Measurements from ENCODE around the gene LRP1B.

The LRP1B gene

DNA sequence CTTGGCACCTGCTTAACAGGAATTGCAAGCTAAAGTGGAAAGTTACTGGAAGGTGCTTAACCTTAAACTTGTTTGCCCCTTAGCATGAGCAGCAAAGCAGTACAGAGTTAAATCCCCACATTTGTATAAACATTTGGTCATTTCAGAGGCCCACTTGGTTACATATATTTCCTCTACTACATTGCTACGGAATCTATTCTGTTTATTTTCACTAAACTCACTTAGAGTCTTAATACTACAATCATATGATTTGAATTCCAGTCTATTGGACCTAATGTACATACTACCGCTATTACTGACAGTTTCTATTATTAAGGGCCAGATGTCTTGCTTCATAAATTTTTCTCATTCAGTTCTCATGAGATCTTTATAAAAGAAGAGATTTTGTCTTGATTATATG, 1294.0 kb downstream of the LRP1B start:
- POLR2A ChIA-PET: no interaction called here
- DNase-seq (ENCODE audit: extremely low spot score): no peak
- CTCF ChIA-PET: no interaction called here
- TF ChIP-seq, protein P1, sequence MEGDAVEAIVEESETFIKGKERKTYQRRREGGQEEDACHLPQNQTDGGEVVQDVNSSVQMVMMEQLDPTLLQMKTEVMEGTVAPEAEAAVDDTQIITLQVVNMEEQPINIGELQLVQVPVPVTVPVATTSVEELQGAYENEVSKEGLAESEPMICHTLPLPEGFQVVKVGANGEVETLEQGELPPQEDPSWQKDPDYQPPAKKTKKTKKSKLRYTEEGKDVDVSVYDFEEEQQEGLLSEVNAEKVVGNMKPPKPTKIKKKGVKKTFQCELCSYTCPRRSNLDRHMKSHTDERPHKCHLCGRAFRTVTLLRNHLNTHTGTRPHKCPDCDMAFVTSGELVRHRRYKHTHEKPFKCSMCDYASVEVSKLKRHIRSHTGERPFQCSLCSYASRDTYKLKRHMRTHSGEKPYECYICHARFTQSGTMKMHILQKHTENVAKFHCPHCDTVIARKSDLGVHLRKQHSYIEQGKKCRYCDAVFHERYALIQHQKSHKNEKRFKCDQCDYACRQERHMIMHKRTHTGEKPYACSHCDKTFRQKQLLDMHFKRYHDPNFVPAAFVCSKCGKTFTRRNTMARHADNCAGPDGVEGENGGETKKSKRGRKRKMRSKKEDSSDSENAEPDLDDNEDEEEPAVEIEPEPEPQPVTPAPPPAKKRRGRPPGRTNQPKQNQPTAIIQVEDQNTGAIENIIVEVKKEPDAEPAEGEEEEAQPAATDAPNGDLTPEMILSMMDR (IDR thresholded peaks at IDR 0.05; ENCODE audit: control extremely low read depth, extremely low read depth, low read depth, missing control alignments): no peak

DNA sequence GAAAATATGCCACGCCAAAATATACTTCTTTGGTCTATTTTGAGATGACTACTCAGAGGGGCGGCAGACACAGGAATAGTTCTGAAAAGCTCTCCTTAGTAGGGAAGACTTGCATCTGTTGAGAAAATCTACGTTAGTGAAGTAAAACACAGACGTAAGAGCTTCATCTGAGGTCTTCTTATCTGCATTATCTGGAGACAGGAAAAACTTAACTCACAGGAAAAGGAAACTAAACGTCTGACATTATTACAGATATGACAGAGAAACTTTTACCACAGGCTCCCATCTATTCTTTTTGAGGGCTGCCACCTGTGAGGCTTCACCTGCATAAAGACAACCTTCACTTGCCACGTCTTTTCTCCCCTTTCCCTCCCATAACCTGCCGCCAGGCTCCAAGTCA, 1295.7 kb downstream of the LRP1B start:
- POLR2A ChIA-PET: no interaction called here
- CTCF ChIA-PET: interaction anchor here (1.4 kb wide), 1 partner anchor 9 kb away, joined by 4 read pairs; no protein-coding TSS in a partner anchor
- no peak for DNase-seq (ENCODE audit: extremely low spot score)

DNA sequence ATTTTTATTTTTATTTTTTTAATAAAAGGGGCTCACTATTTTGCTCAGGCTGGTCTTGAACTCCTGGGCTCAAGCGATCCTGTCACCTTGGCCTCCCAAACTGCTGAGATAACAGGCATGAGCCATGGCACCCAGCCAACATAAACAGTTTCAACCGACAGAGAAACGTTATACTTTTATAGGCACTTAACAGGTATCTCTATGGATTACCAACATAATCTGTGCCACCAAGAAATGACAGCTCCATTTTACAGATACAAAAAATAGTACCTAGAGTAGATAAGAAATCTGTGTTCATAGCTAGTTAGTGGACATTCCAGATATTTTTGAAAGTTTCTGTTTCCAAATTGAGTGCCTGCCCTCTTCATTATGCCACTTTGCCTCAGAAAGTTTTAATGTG, 1316.7 kb downstream of the LRP1B start:
- DNase-seq (ENCODE audit: extremely low spot score): no peak
- ChIA-PET POLR2A (no interaction called here), CTCF (interaction anchor here (0.8 to 1.5 kb wide), 3 partner anchors 10 to 50 kb away, joined by 3 to 4 read pairs (median 3); no protein-coding TSS in a partner anchor)
- TF ChIP-seq, protein P1 (IDR thresholded peaks at IDR 0.05; ENCODE audit: control extremely low read depth, extremely low read depth, low read depth, missing control alignments): no peak

More for the DNA sequence above, 1295.7 kb downstream of the LRP1B start:
- TF ChIP-seq, protein P1 (IDR thresholded peaks at IDR 0.05; ENCODE audit: control extremely low read depth, extremely low read depth, low read depth, missing control alignments): no peak

DNA sequence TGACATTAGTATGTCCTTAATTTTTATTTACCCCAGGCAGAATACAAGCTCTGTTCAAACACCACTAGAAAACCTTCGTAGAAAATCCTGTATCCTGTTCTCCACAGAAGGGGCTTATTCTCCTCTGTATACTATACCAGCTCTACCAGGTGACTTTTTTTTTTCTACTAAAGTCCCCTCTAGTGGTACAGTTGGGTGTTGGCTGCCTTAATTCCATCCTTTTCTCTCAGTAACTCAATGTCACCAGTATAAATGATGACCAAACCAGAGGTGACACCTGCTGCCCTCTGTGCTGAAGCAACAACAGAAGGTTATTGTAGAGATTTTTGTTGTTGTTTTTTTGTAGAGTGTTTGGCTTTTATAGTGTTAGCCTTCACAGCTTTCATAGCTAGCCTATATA, 1322.0 kb downstream of the LRP1B start:
- ChIA-PET CTCF (interaction anchor here (0.6 to 3.0 kb wide), 4 partner anchors 9 to 245 kb away, joined by 3 to 8 read pairs (median 3); no protein-coding TSS in a partner anchor), POLR2A (no interaction called here)
- TF ChIP-seq, protein P1 (IDR thresholded peaks at IDR 0.05; ENCODE audit: control extremely low read depth, extremely low read depth, low read depth, missing control alignments): no peak
- DNase-seq (ENCODE audit: extremely low spot score): no peak

DNA sequence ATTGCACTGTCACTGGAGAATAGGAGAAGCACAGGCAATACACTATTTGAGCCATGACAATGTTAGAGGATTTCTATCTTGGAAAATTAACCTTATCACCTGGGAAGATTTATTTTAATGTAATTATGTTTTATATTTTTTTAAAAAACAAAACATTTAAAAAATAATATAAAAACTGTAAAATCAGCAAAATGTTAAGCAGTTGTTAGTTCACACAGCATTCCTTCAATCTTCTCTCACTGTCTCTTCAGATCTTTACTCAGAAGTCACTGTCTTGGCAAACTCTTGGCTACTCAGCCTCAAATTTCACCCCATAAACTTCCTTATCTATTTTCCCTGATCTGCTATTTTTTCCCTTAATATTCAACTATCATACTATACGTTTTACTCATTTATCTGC, 1322.6 kb downstream of the LRP1B start:
- TF ChIP-seq, protein P1 (IDR thresholded peaks at IDR 0.05; ENCODE audit: control extremely low read depth, extremely low read depth, low read depth, missing control alignments): no peak
- POLR2A ChIA-PET: no interaction called here
- DNase-seq (ENCODE audit: extremely low spot score): no peak
- CTCF ChIA-PET: interaction anchor here (0.6 to 3.0 kb wide), 3 partner anchors 10 to 246 kb away, joined by 3 to 8 read pairs (median 3); no protein-coding TSS in a partner anchor

DNA sequence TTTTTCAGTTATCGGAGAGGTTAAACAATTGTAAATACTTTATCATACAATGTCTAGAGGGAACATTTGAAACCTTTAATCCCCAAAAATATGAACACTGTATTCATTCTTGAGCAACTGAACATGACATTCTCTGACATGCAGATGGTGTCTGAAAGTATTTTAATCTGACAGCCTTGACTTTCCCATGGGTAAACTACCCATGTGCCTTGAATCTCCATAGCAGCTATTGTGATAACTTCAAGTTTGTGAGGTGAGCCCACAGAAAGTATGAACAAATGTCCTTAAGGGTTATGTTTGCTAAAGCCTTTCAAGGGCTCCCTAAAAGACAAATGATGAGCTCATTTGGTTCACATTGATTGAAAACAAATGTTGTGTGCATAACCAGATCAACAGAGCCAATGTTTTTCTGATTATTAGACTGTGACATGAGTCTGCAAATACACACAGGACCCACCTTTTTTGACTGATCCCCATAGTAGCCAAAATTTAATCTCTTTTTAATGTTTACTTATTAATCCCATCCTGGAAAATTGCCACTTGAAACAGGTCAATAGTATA, 1326.0 kb downstream of the LRP1B start:
- no peak for DNase-seq (ENCODE audit: extremely low spot score)
- ChIA-PET POLR2A (no interaction called here), CTCF (interaction anchor here (0.6 to 1.1 kb wide), 2 partner anchors 37 to 112 kb away, joined by 3 read pairs; no protein-coding TSS in a partner anchor)
- TF ChIP-seq, protein P1 (IDR thresholded peaks at IDR 0.05; ENCODE audit: control extremely low read depth, extremely low read depth, low read depth, missing control alignments): no peak

All from GM10248 (cell line).